ENCODE results near the gene PRKCH. TPM values are rescaled to one million over a fixed set of nuclear protein-coding genes. Genes with fewer than 3 reads are reported as not detected.

The PRKCH gene
- total and polyA plus RNA-seq, 10 of the 15 experiments (the other 5 are each of a cell fraction or from before 2014, with no cell fraction given): 10.7 to 140 (median 33.2) TPM

GRCh38 chr14:61461808-61462275, 140.5 kb downstream of the PRKCH start (continued):
- no peak for TF ChIP-seq MYB (IDR thresholded peaks at IDR 0.05; ENCODE audit: borderline replicate concordance, low read depth, low read length)
- TF ChIP-seq GATAD2B (conservative IDR thresholded peaks at IDR 0.05; ENCODE audit: low read depth): no peak
- no peak for TF ChIP-seq PRDM15 (CRISPR knock-in tag; IDR thresholded peaks at IDR 0.05)
- no peak for TF ChIP-seq ZNF217 (IDR thresholded peaks at IDR 0.05)
- no peak for TF ChIP-seq IKZF1 (conservative IDR thresholded peaks at IDR 0.05)
- TF ChIP-seq SP1 (IDR thresholded peaks at IDR 0.05; ENCODE audit: low read depth, low read length): no peak
- TF ChIP-seq BCLAF1 (IDR thresholded peaks at IDR 0.05): no peak
- TF ChIP-seq RELB (IDR thresholded peaks at IDR 0.05; ENCODE audit: low read depth): no peak; the same call in 1 of the 2 replicates
- TF ChIP-seq, protein P1, sequence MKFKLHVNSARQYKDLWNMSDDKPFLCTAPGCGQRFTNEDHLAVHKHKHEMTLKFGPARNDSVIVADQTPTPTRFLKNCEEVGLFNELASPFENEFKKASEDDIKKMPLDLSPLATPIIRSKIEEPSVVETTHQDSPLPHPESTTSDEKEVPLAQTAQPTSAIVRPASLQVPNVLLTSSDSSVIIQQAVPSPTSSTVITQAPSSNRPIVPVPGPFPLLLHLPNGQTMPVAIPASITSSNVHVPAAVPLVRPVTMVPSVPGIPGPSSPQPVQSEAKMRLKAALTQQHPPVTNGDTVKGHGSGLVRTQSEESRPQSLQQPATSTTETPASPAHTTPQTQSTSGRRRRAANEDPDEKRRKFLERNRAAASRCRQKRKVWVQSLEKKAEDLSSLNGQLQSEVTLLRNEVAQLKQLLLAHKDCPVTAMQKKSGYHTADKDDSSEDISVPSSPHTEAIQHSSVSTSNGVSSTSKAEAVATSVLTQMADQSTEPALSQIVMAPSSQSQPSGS (IDR thresholded peaks at IDR 0.05; ENCODE audit: low read length): no peak
- no peak for TF ChIP-seq RELA (IDR thresholded peaks at IDR 0.05; ENCODE audit: borderline replicate concordance, partially characterized antibody)
- no peak for TF ChIP-seq POU2F2 (IDR thresholded peaks at IDR 0.05; ENCODE audit: borderline replicate concordance, low read depth, low read length)
- TF ChIP-seq ZNF207 (IDR thresholded peaks at IDR 0.05; ENCODE audit: borderline replicate concordance): no peak
- TF ChIP-seq SIN3A (IDR thresholded peaks at IDR 0.05; ENCODE audit: low read depth, low read length): no peak
- peak; percentile 37; the same call in 1 of the 2 replicates for TF ChIP-seq FOXM1 (IDR thresholded peaks at IDR 0.05; ENCODE audit: low read depth, low read length)
- no peak for TF ChIP-seq NFXL1 (IDR thresholded peaks at IDR 0.05; ENCODE audit: borderline replicate concordance)
- no peak for TF ChIP-seq ATF3 (IDR thresholded peaks at IDR 0.05; ENCODE audit: borderline replicate concordance, extremely low read depth, low read depth, low read length)
- TF ChIP-seq, protein P2, sequence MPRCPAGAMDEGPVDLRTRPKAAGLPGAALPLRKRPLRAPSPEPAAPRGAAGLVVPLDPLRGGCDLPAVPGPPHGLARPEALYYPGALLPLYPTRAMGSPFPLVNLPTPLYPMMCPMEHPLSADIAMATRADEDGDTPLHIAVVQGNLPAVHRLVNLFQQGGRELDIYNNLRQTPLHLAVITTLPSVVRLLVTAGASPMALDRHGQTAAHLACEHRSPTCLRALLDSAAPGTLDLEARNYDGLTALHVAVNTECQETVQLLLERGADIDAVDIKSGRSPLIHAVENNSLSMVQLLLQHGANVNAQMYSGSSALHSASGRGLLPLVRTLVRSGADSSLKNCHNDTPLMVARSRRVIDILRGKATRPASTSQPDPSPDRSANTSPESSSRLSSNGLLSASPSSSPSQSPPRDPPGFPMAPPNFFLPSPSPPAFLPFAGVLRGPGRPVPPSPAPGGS (IDR thresholded peaks at IDR 0.05; ENCODE audit: borderline replicate concordance, insufficient read depth, low read depth, low read length, poor library complexity, severe bottlenecking): no peak
- TF ChIP-seq SMC3 (IDR thresholded peaks at IDR 0.05; ENCODE audit: borderline replicate concordance, low read length): peak; percentile 82
- no peak for TF ChIP-seq SREBF2 (IDR thresholded peaks at IDR 0.05; ENCODE audit: low read length)

Data from GM12878 (cell line).